Measurements from ENCODE around the gene ANKZF1. TPM values are rescaled to one million over a fixed set of nuclear protein-coding genes. Genes with fewer than 3 reads are reported as not detected.
A peak's percentile ranks its signal among the peaks of the same experiment; 100 is the strongest.
"Not testable (repeated sequence)": the region's sequence is repeated elsewhere in the genome, so short reads cannot be mapped to it uniquely, and the experiment has no call there.

ANKZF1 gene, protein sequence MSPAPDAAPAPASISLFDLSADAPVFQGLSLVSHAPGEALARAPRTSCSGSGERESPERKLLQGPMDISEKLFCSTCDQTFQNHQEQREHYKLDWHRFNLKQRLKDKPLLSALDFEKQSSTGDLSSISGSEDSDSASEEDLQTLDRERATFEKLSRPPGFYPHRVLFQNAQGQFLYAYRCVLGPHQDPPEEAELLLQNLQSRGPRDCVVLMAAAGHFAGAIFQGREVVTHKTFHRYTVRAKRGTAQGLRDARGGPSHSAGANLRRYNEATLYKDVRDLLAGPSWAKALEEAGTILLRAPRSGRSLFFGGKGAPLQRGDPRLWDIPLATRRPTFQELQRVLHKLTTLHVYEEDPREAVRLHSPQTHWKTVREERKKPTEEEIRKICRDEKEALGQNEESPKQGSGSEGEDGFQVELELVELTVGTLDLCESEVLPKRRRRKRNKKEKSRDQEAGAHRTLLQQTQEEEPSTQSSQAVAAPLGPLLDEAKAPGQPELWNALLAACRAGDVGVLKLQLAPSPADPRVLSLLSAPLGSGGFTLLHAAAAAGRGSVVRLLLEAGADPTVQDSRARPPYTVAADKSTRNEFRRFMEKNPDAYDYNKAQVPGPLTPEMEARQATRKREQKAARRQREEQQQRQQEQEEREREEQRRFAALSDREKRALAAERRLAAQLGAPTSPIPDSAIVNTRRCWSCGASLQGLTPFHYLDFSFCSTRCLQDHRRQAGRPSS
- 12.4 and 21.2 TPM in 2 replicates for total RNA-seq

DNA sequence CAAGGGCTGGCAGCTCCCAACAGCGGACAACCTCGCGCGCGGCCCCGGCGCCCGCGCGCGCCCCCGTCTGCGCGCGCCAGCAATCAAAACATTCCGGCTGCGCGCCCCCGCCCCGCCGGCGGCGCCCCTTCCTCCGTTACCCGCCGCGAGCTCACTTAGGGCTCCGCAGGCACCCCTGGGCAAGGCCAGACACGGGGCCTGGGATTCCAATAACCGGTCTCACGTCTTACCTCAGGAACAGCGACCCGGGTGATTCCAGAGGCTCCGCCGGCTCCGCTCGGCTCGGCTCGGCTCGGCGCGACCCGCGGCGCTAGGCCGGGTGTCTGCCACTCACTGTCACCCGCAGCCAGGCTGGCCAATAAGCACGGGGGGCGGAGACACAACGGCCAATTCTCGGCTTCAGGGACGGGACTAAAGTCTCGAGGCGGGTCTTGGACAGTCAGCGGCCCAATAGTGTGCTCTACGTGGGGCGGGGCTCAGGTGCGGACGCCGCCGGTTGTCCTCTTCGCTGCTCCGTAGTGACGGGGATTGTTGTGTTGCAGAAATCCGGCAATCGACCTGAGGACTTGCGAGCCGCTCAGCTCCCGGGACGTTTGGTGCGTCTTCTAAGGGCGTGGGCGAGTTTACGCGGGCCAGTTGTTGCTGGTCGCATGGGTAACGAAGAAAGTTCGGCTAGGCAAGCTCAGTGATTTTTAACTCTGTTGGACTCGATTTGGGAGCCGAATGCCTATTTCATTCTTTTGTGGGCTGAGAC lies at the start of gene ANKZF1, which contains the start of gene ATG9A:
ANKZF1 (plus strand) TSS at position 502 of the 754 bp plus-strand sequence. CDS start 452 bp downstream, outside the sequence.
ATG9A (minus strand) TSS at position 332 of the 754 bp plus-strand sequence. CDS start 1,612 bp downstream, outside the sequence.
- peak; percentile 99 for DNase-seq (ENCODE audit: low read depth in 2 of 2)

DNA sequence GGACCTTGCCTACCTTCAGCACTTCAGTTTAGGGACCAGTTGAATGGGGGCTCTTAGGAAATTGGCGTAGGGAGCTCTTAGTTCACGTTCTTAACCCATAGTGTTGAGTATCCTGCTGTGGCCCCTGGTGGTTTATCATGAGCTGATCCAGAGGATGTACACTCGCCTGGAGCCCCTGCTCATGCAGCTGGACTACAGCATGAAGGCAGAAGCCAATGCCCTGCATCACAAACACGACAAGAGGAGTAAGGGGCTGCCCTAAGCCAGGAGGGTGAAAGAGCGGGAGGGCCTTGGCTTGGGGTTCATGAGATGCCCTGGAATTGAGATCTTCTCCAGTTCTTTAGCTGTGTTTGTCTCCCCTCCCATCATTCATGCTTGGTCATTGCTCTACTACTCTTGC lies 48.6 kb upstream of the ANKZF1 start:
- DNase-seq (ENCODE audit: low read depth in 2 of 2): no peak

DNA sequence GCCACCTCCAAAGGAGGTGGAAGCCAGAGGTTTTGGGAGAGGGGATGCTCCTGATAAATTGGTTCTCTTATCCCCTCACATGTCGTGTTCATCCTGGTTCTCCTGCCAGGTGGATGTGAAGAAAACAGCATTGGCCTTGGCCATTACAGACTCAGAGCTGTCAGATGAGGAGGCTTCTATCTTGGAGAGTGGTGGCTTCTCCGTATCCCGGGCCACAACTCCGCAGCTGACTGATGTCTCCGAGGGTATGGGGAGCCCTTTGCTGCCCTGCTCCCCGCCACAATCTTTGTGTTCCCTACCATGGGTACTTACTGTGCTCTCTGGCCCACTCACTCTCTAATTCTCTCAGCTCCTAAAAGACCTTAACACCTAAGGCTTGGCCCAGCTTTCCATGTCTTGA lies 48.1 kb upstream of the ANKZF1 start:
- no peak for DNase-seq (ENCODE audit: low read depth in 2 of 2)

DNA sequence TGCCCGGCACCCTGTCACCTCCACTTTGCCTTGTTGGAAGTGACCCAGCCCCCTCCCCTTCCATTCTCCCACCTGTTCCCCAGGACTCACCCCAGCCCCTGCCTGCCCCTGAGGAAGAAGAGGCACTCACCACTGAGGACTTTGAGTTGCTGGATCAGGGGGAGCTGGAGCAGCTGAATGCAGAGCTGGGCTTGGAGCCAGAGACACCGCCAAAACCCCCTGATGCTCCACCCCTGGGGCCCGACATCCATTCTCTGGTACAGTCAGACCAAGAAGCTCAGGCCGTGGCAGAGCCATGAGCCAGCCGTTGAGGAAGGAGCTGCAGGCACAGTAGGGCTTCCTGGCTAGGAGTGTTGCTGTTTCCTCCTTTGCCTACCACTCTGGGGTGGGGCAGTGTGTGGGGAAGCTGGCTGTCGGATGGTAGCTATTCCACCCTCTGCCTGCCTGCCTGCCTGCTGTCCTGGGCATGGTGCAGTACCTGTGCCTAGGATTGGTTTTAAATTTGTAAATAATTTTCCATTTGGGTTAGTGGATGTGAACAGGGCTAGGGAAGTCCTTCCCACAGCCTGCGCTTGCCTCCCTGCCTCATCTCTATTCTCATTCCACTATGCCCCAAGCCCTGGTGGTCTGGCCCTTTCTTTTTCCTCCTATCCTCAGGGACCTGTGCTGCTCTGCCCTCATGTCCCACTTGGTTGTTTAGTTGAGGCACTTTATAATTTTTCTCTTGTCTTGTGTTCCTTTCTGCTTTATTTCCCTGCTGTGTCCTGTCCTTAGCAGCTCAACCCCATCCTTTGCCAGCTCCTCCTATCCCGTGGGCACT lies 47.1 kb upstream of the ANKZF1 start:
- DNase-seq (ENCODE audit: low read depth in 2 of 2): no peak

DNA sequence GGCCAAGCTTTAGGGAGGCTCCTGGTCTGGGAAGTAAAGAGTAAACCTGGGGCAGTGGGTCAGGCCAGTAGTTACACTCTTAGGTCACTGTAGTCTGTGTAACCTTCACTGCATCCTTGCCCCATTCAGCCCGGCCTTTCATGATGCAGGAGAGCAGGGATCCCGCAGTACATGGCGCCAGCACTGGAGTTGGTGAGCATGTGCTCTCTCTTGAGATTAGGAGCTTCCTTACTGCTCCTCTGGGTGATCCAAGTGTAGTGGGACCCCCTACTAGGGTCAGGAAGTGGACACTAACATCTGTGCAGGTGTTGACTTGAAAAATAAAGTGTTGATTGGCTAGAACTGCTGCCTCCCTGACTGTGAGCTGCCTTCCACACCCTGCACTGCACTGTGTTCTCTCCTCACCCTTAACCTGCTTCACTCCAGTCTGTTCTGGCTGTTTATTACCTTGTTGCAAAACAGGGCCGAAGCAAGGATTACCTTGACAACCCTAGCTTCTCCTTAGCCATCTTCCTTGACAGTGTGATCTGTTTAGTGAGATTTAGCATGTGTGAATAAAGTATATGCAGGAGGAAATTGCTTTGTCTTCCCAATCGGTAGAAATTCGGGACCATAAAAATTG lies 46.3 kb upstream of the ANKZF1 start:
- DNase-seq (ENCODE audit: low read depth in 2 of 2): no peak

DNA sequence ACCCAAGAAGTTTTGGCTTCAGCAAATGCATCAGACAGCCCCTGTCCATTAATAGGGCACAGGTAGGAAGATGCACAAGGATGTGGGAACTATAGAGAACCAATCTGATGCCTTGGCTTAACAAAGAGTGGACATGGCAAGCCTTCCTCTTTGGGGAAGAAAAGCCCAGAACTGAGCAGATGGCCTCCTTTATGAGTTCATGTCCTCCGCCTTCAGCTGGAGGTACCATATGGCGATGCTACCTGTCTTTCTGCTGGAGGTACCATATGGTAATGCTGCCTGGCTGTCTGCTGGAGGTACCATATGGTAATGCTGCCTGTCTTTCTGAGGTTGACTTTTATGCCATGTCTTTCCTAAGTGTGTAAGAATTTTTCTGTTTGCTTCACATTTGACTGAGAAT lies 45.5 kb upstream of the ANKZF1 start:
- DNase-seq (ENCODE audit: low read depth in 2 of 2): no peak

DNA sequence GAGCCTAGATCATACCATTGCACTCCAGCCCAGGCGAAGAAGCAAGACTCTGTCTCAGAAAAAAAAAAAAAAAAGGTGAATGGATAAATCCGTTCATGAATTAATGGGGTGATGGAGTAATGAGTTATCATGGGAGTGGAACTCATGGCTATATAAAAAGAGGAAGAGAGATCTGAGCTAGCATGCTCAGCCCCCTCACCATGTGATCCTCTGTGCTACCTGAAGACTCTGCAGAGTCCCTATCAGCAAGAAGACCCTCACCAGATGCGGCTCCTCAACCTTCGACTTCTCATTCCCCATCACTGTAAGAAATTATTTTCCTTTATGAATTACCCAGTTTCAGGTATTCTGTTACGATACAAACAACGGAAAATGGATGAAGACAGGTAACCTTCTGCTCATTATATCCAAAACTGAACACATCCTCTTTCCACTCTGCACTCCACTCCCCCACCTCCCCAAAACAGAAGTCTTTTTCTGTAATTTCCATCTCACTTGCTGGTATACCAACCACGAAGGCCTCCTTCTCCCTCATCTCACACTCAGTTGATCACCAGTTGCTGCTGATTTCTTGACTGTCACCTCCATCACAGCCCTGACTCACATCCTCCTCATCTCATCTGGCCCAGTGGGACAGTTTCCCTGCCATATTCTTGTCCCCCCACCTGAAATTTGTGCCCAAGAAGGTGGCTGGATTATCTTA lies 42.7 kb upstream of the ANKZF1 start:
- DNase-seq (ENCODE audit: low read depth in 2 of 2): no peak

DNA sequence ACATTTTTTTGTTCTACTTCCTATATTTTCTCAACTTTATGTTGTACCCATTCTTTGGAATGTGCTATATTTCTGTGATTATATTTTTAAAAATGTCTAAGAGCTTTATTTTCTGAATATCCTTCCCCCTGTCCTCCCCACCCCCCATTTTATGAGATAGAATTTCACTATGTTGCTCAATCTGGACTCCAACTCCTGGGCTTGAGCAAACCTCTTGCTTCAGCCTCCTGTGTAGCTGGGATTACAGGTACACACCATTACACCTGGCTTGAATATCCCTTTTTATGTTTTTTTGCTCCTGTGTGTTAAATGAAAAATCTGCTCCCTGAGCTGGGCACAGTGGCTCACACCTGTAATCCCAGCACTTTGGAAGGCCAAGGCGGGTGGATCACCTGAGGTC lies 32.2 kb upstream of the ANKZF1 start:
- no peak for DNase-seq (ENCODE audit: low read depth in 2 of 2)

DNA sequence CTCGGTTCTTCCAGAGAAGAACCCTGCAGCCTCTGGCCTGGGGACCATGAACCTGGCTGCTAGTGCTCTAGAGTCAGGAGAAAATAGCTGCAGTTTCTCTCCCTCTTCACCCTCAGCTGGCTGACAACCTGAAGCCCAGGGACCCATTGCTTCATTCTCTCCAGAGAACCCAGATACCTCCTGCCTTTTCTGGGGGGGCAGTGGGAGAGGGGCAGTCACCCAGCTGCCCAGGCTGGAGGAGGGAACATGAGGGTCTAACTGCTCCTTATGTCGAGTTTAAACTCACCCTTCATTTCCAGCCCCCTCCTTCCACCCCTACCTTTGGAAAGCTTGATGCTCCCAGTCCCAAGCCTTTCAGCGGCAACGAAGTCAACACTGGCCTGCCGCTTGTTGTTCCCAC lies 30.6 kb upstream of the ANKZF1 start:
- DNase-seq (ENCODE audit: low read depth in 2 of 2): no peak

DNA sequence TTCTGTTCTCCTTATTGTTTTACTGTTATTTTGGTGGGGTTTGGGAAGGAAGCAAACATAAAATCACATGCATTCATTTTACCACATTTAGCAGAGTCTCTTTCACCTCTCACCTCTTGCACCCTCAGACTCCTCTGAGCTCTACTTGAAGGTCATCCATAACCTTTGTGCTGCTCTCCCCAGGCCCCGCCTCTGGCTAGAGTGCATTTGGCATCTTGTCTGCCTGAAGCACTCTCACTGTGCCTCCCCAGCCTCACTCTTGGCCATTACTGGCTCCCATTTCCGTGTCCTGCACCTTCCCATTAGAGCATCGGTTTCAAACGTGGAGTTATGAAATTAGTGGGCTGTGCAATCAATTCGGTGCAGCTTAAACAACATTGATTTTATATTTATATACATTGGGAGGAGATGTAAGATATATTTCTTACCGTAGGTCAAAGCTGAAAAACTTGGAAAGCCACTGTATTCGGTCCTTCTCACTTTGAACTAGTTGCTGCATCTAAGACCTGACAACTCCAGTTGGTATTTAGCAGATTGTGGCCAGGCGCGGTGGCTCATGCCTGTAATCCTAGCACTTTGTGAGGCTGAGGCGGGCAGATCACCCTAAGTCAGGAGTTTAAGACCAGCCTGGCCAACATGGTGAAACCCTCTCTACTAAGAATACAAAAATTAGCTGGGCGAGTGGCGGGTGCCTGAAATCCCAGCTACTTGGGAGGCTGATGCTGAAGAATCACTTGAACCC lies 30.0 kb upstream of the ANKZF1 start:
- no peak for DNase-seq (ENCODE audit: low read depth in 2 of 2)

DNA sequence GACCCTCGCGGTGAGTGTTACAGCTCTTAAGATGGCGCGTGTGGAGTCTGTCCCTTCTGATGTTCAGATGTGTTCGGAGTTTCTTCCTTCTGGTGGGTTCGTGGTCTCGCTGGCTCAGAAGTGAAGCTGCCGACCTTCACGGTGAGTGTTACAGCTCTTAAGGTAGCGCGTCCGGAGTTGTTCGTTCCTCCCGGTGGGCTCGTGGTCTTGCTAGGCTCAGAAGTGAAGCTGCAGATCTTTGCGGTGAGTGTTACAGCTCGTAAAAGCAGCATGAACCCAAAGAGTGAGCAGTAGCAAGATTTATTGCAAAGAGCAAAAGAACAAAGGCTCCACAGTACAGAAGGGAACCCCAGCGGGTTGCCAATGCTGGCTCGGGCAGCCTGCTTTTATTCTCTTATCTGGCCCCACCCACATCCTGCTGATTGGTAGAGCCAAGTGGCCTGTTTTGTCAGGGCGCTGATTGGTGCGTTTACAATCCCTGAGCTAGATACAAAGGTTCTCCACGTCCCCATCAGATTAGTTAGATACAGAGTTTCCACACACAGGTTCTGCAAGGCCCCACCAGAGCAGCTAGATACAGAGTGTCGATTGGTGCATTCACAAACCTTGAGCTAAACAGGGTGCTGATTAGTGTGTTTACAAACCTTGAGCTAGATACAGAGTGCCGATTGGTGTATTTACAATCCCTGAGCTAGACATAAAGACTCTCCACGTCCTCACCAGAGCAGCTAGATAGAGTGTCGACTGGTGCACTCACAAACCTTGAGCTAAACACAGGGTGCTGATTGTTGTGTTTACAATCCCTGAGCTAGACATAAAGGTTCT lies 28.9 kb upstream of the ANKZF1 start:
- not testable (repeated sequence) for DNase-seq (ENCODE audit: low read depth in 2 of 2)

DNA sequence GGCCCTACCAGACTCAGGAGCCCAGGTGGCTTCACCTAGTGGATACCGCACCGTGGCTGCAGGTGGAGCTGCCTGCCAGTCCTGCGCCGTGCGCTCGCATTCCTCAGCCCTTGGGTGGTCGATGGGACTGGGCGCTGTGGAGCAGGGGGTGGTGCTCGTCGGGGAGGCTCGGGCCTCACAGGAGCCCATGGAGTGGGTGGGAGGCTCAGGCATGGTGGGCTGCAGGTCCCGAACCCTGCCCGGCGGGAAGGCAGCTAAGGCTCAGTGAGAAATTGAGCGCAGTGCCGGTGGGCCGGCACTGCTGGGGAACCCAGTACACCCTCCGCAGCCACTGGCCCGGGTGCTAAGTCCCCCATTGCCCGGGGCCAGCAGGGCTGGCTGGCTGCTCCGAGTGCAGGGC lies 28.3 kb upstream of the ANKZF1 start:
- not testable (repeated sequence) for DNase-seq (ENCODE audit: low read depth in 2 of 2)

DNA sequence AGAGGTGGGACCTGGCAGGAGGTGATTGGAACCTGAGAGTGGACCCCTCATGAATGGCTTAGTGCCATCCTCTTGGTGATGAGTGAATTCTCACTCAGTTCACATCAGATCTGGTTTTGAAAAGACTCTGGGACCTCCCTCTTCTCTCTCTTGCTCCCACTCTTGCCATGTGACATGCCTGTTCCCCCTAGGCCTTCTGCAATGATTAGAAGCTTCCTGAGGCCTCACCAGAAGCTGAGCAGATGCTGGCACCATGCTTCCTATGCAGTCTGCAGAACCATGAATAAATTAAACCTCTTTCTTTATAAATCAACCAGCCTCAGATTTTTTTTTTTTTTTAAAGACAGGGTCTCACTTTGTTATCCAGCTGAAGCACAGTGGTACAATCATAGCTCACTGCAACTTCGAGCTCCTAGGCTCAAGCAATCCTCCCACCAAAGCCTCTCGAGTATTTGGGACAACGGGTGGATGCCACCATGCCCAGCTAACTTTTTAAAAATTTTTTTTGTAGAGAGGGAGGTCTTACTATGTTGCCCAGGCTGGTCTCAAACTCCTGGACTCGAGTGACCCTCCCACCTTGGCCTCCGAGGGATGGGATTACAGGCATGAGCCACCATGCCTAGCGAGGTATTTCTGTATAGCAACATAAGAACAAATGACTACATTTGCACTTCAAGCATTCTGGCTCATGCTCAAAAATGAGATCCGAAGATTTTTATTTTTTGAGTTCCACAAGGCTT lies 25.0 kb upstream of the ANKZF1 start:
- no peak for DNase-seq (ENCODE audit: low read depth in 2 of 2)

DNA sequence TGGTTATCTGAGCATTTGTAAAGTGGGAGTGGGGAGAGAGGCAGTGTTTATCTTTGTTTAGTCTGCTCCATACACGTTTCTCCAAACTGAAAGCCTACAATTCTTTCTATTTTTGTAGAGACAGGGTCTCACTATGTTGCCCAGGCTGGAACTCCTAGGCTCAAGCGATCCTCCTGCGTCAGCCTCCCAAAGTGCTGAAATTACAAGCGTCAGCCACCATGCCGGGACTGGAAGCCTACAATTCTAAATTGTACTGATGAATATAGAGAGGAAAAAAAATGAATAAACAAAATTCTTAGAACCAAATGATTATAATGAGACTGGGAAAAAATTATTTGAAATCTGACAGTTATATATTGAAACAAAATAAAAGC lies 24.5 kb upstream of the ANKZF1 start:
- DNase-seq (ENCODE audit: low read depth in 2 of 2): no peak

DNA sequence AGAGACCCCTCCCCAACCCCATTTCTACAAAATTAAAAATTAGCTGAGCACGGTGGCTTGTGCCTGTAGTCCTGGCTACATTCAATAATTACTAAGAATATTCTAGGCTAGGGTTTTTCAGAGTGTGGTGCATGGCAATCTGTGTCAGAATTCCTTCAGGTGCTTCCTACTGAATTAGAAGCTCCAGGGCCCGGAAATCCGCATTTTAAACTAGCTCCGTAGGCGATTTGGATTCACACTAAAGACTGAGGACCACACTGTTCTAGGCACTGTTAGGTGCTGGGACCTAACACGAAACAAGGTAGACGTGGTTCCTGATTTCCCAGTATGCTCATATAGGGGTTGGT lies 23.7 kb upstream of the ANKZF1 start:
- DNase-seq (ENCODE audit: low read depth in 2 of 2): no peak

DNA sequence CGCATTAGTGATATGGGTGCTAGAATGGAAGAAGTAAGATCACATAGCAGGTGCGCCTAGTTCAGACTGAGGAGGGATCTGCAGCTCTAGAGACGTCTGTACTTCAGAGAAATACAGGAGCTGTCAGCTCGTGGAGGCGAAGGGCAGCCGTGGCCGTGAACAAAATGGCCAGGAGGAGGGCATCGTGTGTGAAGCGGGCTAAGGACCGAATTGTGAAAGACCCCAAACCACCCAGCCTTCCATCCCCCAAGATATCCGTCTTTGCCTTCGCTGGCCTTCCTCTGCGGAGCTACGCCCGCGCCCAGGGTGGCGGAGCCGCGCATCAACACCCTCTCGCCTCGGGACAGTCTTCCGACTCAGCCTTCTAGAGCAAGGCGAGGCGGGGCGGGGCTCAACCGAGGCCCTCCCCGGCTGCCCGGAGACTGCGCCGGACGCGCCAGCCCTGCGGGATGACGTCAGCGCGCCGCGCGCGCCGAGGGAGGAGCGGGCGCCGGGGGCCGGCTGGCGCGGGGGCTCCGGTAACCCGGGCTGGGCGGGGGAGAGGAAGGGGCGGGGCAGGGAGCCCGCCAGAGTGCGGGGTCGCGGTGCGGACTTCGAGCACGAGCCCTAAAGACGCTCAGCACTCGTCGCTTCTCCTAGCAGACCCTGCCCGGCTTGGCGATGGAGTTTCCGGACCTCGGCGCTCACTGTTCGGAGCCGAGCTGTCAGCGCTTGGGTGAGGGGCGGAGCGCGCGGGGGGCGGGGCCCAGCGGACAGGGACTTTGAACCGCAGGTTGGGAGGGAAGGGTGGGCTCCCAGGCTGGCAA lies 23.1 kb upstream of the ANKZF1 start, which contains the start of gene ZFAND2B:
ZFAND2B (plus strand) TSS at position 455 of the 806 bp plus-strand sequence; CDS start at position 661, 206 bp downstream.
- peak; percentile 92 to 94 for DNase-seq (ENCODE audit: low read depth in 2 of 2)

All from lung microvascular endothelial cell (primary cell).